DOHH2 (cell line): Measurements from ENCODE around the gene DGKB.

Experiments
- H3F3A ChIP-seq: fragments of 200-600 bp; sonication (generic), shearing (Covaris generic); 2 replicates; pipeline ENCODE4 v1.6.0; 2016; ENCODE audit warnings: antibody characterized with exemption, mild to moderate bottlenecking; ENCODE audit not compliant: control insufficient read depth, insufficient read depth
- H3K27ac ChIP-seq: fragments of 200-600 bp; sonication (generic); 2 replicates; pipeline ENCODE4 v1.5.1; 2014; ENCODE audit warnings: low read depth, mild to moderate bottlenecking, low read length, moderate library complexity
- H3K27me3 ChIP-seq: fragments of 200-600 bp; sonication (generic); 2 replicates; pipeline ENCODE4 v1.6.1; 2014; ENCODE audit warnings: mild to moderate bottlenecking, low read length, mixed read lengths; ENCODE audit not compliant: control insufficient read depth
- H3K36me3 ChIP-seq: fragments of 200-600 bp; sonication (generic); 2 replicates; pipeline ENCODE4 v1.6.1; 2014; ENCODE audit warnings: mild to moderate bottlenecking, low read length, moderate library complexity, mixed read lengths; ENCODE audit not compliant: control insufficient read depth
- H3K4me1 ChIP-seq: fragments of 200-600 bp; sonication (generic); 2 replicates; pipeline ENCODE4 v1.6.1; 2014; ENCODE audit warnings: mild to moderate bottlenecking, low read length, mixed read lengths; ENCODE audit not compliant: control insufficient read depth
- H3K4me2 ChIP-seq: fragments of 200-600 bp; sonication (generic); 2 replicates; pipeline ENCODE4 v1.6.0; 2014; ENCODE audit warnings: mild to moderate bottlenecking, low read length, moderate library complexity
- H3K4me3 ChIP-seq: fragments of 200-600 bp; sonication (generic); 2 replicates; pipeline ENCODE4 v1.5.1; 2014; ENCODE audit warnings: mild to moderate bottlenecking, low read length, mixed read lengths
- H3K79me2 ChIP-seq: fragments of 200-600 bp; sonication (generic); 2 replicates; pipeline ENCODE4 v1.6.1; 2014; ENCODE audit warnings: mild to moderate bottlenecking, low read length, mixed read lengths; ENCODE audit not compliant: control insufficient read depth
- H3K9me2 ChIP-seq: fragments of 200-600 bp; sonication (generic); replicated peaks from 2 replicates; pipeline ENCODE4 v1.6.1; 2014; ENCODE audit warnings: mild to moderate bottlenecking, low read length, mixed read lengths; ENCODE audit not compliant: control insufficient read depth
- H3K9me3 ChIP-seq: fragments of 200-600 bp; sonication (generic); 2 replicates; pipeline ENCODE4 v1.6.1; 2014; ENCODE audit warnings: antibody characterized with exemption, low read length, mixed read lengths; ENCODE audit not compliant: control insufficient read depth, insufficient read depth
- H4K20me1 ChIP-seq: fragments of 200-600 bp; sonication (generic); 2 replicates; pipeline ENCODE4 v1.6.0; 2014; ENCODE audit warnings: low read depth, mild to moderate bottlenecking, antibody characterized with exemption, low read length, moderate library complexity; ENCODE audit not compliant: control insufficient read depth, insufficient read depth
- CTCF ChIP-seq: fragments of 200-600 bp; sonication (generic); IDR thresholded peaks from one replicate; pipeline ENCODE4 v1.5.1; 2014; ENCODE audit warnings: antibody characterized with exemption, mild to moderate bottlenecking, low read depth, low read length; ENCODE audit not compliant: poor library complexity, severe bottlenecking
- EZH2phosphoT487 ChIP-seq: fragments of 200-600 bp; sonication (generic); IDR thresholded peaks from 2 replicates; pipeline ENCODE4 v1.6.1; 2017; ENCODE audit warnings: borderline replicate concordance, mild to moderate bottlenecking, antibody characterized with exemption, low read length, moderate library complexity, mixed read lengths

DGKB gene

GRCh38 chr7:14206121-14206520 is 696.4 kb downstream of the DGKB start:
- H3K27me3 ChIP-seq: no peaks in the 10 kb centered on the region
- no peak overlapping the region for H3K4me2 ChIP-seq
- H3K27ac ChIP-seq: no peak overlapping the region
- H3K36me3 ChIP-seq: no peaks in the 10 kb centered on the region
- no peaks in the 10 kb centered on the region for H3F3A ChIP-seq
- no peak for TF ChIP-seq CTCF
- TF ChIP-seq EZH2phosphoT487: no peak
- H3K79me2 ChIP-seq: no peaks in the 10 kb centered on the region
- H3K4me3 ChIP-seq: no peak overlapping the region
- no peaks in the 10 kb centered on the region for H3K9me3 ChIP-seq
- no peaks in the 10 kb centered on the region for H4K20me1 ChIP-seq
- no peaks in the 10 kb centered on the region for H3K9me2 ChIP-seq
- H3K4me1 ChIP-seq: no peaks in the 10 kb centered on the region

- no peak overlapping the region for H3K27ac ChIP-seq
- H3K9me2 ChIP-seq: no peaks in the 10 kb centered on the region
- TF ChIP-seq CTCF (no peak), EZH2phosphoT487 (no peak)
- H3K36me3 ChIP-seq: no peaks in the 10 kb centered on the region
- no peaks in the 10 kb centered on the region for H3K4me1 ChIP-seq
- no peaks in the 10 kb centered on the region for H3K27me3 ChIP-seq
- H3K79me2 ChIP-seq: no peaks in the 10 kb centered on the region
- H3K4me2 ChIP-seq: no peak overlapping the region
- H3K4me3 ChIP-seq: no peak overlapping the region
- H3F3A ChIP-seq: no peaks in the 10 kb centered on the region
- H4K20me1 ChIP-seq: no peaks in the 10 kb centered on the region
- H3K9me3 ChIP-seq: no peaks in the 10 kb centered on the region
These were observed 701.2 kb downstream of the DGKB start for GRCh38 chr7:14201353-14201752.

GRCh38 chr7:14199336-14199735 is 703.2 kb downstream of the DGKB start:
- Histone ChIP-seq H3F3A (no peaks in the 10 kb centered on the region), H3K4me2 (no peak overlapping the region), H3K4me3 (no peak overlapping the region), H3K79me2 (no peaks in the 10 kb centered on the region), H3K27ac (no peak overlapping the region), H3K9me2 (no peaks in the 10 kb centered on the region), H3K36me3 (no peaks in the 10 kb centered on the region), H3K9me3 (no peaks in the 10 kb centered on the region), H3K4me1 (no peaks in the 10 kb centered on the region), H3K27me3 (no peaks in the 10 kb centered on the region), H4K20me1 (no peaks in the 10 kb centered on the region)
- TF ChIP-seq EZH2phosphoT487: no peak
- no peak for TF ChIP-seq CTCF

GRCh38 chr7:14197280-14197679 is 705.3 kb downstream of the DGKB start:
- no peak overlapping the region for H3K4me3 ChIP-seq
- H3K27me3 ChIP-seq: no peaks in the 10 kb centered on the region
- TF ChIP-seq CTCF (no peak), EZH2phosphoT487 (no peak)
- H3K4me1 ChIP-seq: no peaks in the 10 kb centered on the region
- H3K9me2 ChIP-seq: no peaks in the 10 kb centered on the region
- no peaks in the 10 kb centered on the region for H3F3A ChIP-seq
- H3K4me2 ChIP-seq: no peak overlapping the region
- no peaks in the 10 kb centered on the region for H3K9me3 ChIP-seq
- H3K79me2 ChIP-seq: no peaks in the 10 kb centered on the region
- H3K36me3 ChIP-seq: no peaks in the 10 kb centered on the region
- H3K27ac ChIP-seq: no peak overlapping the region
- H4K20me1 ChIP-seq: no peaks in the 10 kb centered on the region
